ENCODE results near the gene CT47C1. TPM values are rescaled to one million over a fixed set of nuclear protein-coding genes. Genes with fewer than 3 reads are reported as not detected.
"Not testable (repeated sequence)": the region's sequence is repeated elsewhere in the genome, so short reads cannot be mapped to it uniquely, and the experiment has no call there.

Gene CT47C1
- total RNA-seq = not detected

DNA sequence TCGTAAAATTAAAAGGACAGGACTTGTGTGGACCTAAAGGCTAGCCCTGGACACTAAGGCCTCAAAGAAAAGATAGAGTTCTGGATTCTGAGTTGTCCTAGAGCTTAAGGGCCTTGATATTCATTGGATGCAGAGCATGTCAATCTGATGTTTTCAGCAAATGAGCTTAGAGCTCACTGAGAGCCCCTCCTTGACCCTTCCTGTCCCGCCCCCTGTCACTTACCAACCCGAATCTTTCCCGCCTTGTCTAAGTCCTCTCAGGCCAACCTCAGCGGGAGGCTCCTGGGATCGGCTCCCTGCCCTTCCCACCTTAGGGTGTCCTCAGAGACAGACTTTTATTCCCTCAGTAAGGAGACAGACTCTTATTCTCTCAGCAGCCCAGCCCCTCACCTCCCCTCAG lies at the start of gene CT47C1:
TSS of gene CT47C1 (plus strand) at position 250 of the 400 bp plus-strand sequence. CDS start 233 bp downstream, outside the sequence.
- Mint-ChIP-seq H3K36me3 (ENCODE audit: low read depth) (no peaks in the 10 kb centered on the region), H3K9me3 (ENCODE audit: insufficient read depth) (no peaks in the 10 kb centered on the region), H3K27ac (no peak within 1 kb of the TSS), H3K27me3 (ENCODE audit: low read depth) (no peaks in the 10 kb centered on the region), H3K4me1 (ENCODE audit: low read depth) (no peaks in the 10 kb centered on the region), H3K4me3 (no peak within 1 kb of the TSS)
- ChIA-PET POLR2A (no interaction called here), CTCF (no interaction called here)
- DNase-seq = no peak
- no peak for ATAC-seq

DNA sequence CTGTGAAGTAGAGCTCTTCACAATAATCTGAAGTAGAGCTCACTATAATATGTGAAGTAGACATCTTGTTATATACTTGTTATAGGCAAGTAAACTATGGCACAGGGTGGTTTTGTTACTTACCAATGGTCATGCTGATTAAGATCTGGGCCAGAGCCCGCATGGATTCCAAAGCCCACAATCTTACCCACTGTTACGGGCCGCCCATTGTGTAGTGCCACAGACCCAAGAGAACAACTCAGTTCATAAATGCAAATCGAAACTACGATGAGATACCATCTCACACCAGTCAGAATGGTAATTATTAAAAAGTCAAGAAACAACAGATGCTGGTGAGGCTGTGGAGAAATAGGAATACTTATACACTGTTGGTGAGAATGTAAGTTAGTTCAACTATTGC lies 46.9 kb upstream of the CT47C1 start:
- H3K36me3 Mint-ChIP-seq (ENCODE audit: low read depth) = no peaks in the 10 kb centered on the region
- CTCF ChIA-PET = interaction anchor here (1.0 kb wide), 1 partner anchor 21 kb away, joined by 3 read pairs; no protein-coding TSS in a partner anchor
- no peaks in the 10 kb centered on the region for H3K9me3 Mint-ChIP-seq (ENCODE audit: insufficient read depth)

DNA sequence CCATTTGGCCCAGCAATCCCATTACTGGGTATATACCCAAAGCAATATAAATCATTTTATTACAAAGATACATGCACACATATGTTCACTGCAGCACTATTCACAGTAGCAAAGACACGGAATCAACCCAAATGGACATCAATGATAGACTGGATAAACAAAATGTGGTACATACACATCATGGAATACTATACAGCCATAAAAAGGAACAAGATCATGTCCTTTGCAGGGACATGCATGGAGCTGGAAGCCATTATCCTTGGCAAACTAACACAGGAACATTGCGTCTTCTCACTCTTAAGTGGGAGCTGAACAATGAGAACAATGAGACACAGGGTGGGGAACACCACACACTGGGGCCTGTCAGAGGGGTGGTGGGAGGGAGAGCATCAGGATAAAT lies 46.4 kb upstream of the CT47C1 start:
- H3K4me3 Mint-ChIP-seq; H3K4me1 Mint-ChIP-seq (ENCODE audit: low read depth); H3K9me3 Mint-ChIP-seq (ENCODE audit: insufficient read depth); POLR2A ChIA-PET; H3K27me3 Mint-ChIP-seq (ENCODE audit: low read depth); H3K27ac Mint-ChIP-seq; DNase-seq; H3K36me3 Mint-ChIP-seq (ENCODE audit: low read depth); ATAC-seq: not testable (repeated sequence)
- CTCF ChIA-PET = interaction anchor here (1.0 kb wide), 1 partner anchor 21 kb away, joined by 3 read pairs; no protein-coding TSS in a partner anchor

More for the DNA sequence above, 46.9 kb upstream of the CT47C1 start:
- H3K27me3 Mint-ChIP-seq (ENCODE audit: low read depth) = no peaks in the 10 kb centered on the region
- POLR2A ChIA-PET = interaction anchor here (0.5 kb wide), 1 partner anchor 1274 kb away, joined by 4 read pairs; no protein-coding TSS in a partner anchor
- ATAC-seq (no peak), DNase-seq (no peak)
- H3K27ac Mint-ChIP-seq = no peak overlapping the region
- H3K4me1 Mint-ChIP-seq (ENCODE audit: low read depth) = no peaks in the 10 kb centered on the region
- H3K4me3 Mint-ChIP-seq = no peak overlapping the region

DNA sequence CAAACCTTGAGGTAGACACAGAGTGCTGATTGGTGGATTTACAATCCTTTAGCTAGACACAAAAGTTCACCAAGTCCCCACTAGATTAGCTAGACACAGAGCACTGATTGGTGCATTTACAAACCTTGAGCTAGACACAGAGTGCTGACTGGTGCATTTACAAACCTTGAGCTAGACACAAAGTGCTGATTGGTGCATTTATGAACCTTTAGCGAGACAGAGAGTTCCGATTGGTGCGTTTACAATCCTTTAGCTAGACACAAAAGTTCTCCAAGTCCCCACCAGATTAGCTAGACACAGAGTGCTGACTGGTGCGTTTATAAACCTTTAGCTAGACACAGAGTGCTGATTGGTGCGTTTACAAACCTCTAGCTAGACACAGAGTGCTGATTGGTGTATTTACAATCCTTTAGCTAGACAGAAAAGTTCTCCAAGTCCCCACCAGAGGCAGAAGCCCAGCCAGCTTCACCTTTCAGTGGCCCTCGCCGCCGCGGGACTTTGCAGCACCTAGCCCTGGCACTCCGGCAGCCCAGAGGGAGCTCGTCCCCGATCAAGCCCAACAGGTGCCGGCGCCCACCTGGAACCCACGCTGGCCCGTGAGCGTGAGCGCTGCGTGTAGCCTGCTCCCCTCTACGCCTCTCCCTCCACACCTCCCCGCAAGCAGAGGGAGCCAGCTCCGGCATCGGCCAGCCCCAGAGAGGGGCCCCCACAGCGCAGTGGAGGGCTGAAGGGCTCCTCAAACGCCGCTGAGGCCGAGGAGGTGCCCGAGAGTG lies 44.6 kb upstream of the CT47C1 start:
- DNase-seq; H3K27ac Mint-ChIP-seq; ATAC-seq; H3K36me3 Mint-ChIP-seq (ENCODE audit: low read depth); H3K27me3 Mint-ChIP-seq (ENCODE audit: low read depth); H3K9me3 Mint-ChIP-seq (ENCODE audit: insufficient read depth); H3K4me1 Mint-ChIP-seq (ENCODE audit: low read depth); CTCF ChIA-PET; H3K4me3 Mint-ChIP-seq; POLR2A ChIA-PET: not testable (repeated sequence)

DNA sequence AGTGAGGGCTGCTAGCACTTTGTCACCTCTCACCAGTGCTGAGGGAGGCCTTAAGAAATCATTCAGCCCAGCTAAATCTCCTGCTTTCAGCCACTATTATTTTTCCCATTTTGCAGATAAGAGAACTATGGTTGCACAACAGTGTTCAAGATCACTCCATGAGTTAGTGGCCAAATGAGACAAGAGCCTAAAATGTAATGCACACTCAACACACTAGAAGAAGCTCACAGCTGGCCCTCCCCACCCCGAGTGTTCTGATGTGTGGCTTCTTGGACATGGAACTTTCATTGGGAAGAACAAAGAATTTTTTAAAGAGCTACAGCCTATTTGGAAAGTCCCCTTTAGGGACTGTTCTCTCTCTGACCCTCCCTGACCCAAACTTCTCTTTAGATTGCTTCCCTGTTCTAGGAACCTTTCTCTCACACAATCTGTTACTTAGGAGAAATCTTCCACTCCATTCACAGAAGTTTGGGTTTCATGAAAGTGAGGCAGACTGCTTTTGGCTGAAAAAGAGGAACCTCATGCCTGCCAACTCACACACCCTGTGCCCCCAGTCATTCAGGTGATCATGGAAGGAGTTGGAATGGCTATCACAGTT lies 44.0 kb upstream of the CT47C1 start:
- DNase-seq (no peak), ATAC-seq (no peak)
- H3K9me3 Mint-ChIP-seq (ENCODE audit: insufficient read depth) = no peaks in the 10 kb centered on the region
- no peaks in the 10 kb centered on the region for H3K4me1 Mint-ChIP-seq (ENCODE audit: low read depth)
- H3K36me3 Mint-ChIP-seq (ENCODE audit: low read depth) = no peaks in the 10 kb centered on the region
- no peak overlapping the region for H3K27ac Mint-ChIP-seq
- no peak overlapping the region for H3K4me3 Mint-ChIP-seq
- no peaks in the 10 kb centered on the region for H3K27me3 Mint-ChIP-seq (ENCODE audit: low read depth)
- CTCF ChIA-PET = no interaction called here
- POLR2A ChIA-PET = no interaction called here

DNA sequence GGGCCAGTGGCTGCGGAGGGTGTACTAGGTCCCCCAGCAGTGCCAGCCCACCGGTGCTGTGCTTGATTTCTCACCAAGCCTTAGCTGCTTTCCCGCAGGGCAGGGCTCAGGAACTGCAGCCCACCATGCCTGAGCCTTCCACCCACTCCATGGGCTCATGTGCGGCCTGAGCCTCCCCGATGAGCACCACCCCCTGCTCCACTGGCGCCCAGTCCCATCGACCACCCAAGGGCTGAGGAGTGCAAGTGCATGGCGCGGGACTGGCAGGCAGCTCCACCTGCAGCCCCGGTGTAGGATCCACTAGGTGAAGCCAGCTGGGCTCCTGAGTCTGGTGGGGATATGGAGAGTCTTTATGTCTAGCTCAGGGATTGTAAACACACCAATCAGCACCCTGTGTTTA lies 43.1 kb upstream of the CT47C1 start:
- H3K27me3 Mint-ChIP-seq (ENCODE audit: low read depth); DNase-seq; H3K27ac Mint-ChIP-seq; H3K4me3 Mint-ChIP-seq; H3K9me3 Mint-ChIP-seq (ENCODE audit: insufficient read depth); H3K36me3 Mint-ChIP-seq (ENCODE audit: low read depth); ATAC-seq; POLR2A ChIA-PET; CTCF ChIA-PET; H3K4me1 Mint-ChIP-seq (ENCODE audit: low read depth): not testable (repeated sequence)

DNA sequence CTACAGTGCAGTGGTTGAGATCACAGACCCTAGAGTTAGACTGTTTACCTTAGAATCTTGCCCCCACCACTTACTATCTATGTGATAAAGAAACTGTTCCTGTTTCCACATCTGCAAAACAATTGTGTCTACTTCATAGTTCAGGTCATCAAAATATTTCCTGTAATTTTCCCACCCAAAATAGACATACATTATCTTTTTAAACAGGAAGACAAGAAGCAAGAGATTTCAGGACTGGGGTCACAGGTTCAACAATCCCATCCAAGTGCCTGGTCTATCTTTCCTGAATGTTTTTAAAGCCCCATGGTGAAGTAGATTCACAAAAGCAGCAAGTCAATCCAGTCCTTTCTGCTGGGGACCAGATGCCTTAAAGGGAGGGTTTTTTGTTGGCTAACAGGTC lies 41.8 kb upstream of the CT47C1 start:
- no peaks in the 10 kb centered on the region for H3K27me3 Mint-ChIP-seq (ENCODE audit: low read depth)
- no peak overlapping the region for H3K4me3 Mint-ChIP-seq
- H3K27ac Mint-ChIP-seq = no peak overlapping the region
- no peak for DNase-seq
- ATAC-seq = no peak
- CTCF ChIA-PET = no interaction called here
- no peaks in the 10 kb centered on the region for H3K9me3 Mint-ChIP-seq (ENCODE audit: insufficient read depth)
- H3K36me3 Mint-ChIP-seq (ENCODE audit: low read depth) = no peaks in the 10 kb centered on the region
- H3K4me1 Mint-ChIP-seq (ENCODE audit: low read depth) = no peaks in the 10 kb centered on the region
- POLR2A ChIA-PET = no interaction called here

DNA sequence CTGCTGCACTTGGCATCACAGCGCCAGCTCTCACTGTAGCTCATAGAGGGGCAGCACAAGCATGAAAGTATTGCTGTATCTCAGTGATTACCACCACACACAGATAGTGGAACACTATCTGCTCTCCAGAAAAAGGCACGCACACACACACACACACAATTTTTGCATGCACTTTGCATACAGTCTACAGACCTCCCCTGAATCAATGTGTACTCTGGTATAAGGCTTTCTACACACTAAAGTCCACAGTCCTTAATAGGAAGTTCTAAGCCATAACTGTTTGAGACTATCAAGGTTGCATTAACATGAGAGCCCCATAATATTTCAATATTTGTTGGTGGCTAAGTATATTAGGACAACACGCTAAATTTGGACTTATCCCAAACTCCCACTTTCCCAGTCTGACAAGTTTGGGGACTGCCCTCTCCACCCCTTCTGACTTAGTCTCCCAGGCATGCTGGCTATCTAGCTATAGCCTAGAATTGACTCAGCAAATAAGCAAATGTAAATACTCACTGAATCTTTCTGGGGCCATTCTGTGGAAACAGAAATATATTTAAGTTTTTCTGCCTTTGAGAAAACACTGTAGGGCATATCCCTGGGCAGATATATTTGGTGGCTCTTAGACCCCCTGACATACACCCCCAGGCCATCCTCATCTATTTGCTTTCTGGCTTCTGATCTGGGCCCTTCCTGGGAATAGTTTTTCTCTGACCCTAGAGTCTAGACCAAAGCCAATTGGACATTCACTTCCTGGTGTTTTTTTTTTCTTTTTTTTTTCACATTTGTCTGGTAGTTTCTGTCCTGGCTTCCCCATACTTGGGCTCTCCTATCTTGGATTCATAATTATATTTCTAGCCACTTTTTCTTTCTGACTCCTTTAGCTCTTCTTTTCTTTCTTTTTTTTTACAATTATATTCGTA lies 36.4 kb upstream of the CT47C1 start:
- Mint-ChIP-seq H3K27me3 (ENCODE audit: low read depth) (no peaks in the 10 kb centered on the region), H3K4me1 (ENCODE audit: low read depth) (no peaks in the 10 kb centered on the region), H3K27ac (no peak overlapping the region), H3K4me3 (no peak overlapping the region), H3K36me3 (ENCODE audit: low read depth) (no peaks in the 10 kb centered on the region), H3K9me3 (ENCODE audit: insufficient read depth) (no peaks in the 10 kb centered on the region)
- CTCF ChIA-PET = no interaction called here
- DNase-seq (no peak), ATAC-seq (no peak)
- POLR2A ChIA-PET = no interaction called here

DNA sequence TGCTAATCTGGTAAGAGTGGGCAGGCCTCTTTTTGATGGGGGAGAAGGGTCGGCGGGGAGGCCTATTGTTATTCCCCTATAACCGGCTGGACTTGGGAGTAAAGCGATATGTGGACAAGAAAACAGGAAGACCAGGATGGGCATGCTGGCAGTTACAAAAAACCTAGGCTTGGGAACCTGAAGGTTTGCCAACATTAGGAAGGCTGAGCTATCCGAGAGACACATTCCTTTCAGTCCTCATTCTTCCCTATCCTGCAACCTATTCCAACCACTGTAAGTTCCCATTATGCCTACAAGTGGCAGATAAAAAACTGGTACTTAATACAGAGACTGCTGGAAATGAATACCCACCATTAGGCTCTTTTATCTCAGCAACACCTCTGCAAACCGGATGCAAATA lies 32.4 kb upstream of the CT47C1 start:
- Mint-ChIP-seq H3K4me3 (no peak overlapping the region), H3K36me3 (ENCODE audit: low read depth) (no peaks in the 10 kb centered on the region), H3K9me3 (ENCODE audit: insufficient read depth) (no peaks in the 10 kb centered on the region), H3K4me1 (ENCODE audit: low read depth) (no peaks in the 10 kb centered on the region), H3K27me3 (ENCODE audit: low read depth) (no peaks in the 10 kb centered on the region), H3K27ac (no peak overlapping the region)
- ChIA-PET POLR2A (no interaction called here), CTCF (no interaction called here)
- ATAC-seq (no peak), DNase-seq (no peak)

DNA sequence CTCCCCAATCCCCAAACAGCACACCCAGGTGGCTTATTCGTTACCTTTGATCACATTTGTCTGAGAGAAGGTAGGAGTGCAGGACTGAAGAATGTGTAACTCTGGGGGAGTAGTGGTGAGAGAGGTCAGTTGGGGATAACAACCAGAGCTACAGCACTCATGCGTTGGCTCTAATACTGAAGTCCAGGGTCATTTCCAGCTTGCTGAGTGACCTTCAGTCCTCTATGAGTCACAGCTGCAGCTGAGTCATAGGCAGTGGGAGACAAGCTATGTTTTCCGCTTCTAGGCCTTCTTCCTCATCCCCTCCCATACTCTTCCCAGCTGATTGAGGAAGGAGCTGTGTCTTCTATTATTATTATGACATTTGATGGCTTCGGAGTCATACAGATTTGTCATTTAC lies 31.6 kb upstream of the CT47C1 start:
- POLR2A ChIA-PET = no interaction called here
- Mint-ChIP-seq H3K4me3 (no peak overlapping the region), H3K27me3 (ENCODE audit: low read depth) (no peaks in the 10 kb centered on the region), H3K9me3 (ENCODE audit: insufficient read depth) (no peaks in the 10 kb centered on the region), H3K36me3 (ENCODE audit: low read depth) (no peaks in the 10 kb centered on the region), H3K4me1 (ENCODE audit: low read depth) (no peaks in the 10 kb centered on the region), H3K27ac (no peak overlapping the region)
- DNase-seq = no peak
- CTCF ChIA-PET = no interaction called here
- no peak for ATAC-seq

DNA sequence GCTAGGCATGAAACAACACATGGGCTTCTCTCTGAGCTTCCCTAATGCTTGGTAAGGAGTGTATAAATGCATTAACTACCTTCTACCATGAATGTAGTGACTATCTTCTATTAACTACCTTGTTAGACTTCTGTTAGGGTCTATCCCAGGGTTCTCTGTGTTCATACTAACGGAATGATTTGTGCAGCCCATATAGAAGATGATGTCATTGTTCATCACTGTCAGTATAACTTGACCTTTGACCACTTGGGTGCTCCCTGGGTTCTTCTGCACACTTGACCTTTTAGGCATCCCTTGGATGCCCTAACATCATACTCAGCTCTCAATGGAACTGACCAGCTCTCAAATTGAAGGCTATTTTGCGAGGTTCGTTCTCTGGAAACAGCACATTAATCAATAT lies 30.8 kb upstream of the CT47C1 start:
- Mint-ChIP-seq H3K27me3 (ENCODE audit: low read depth) (no peaks in the 10 kb centered on the region), H3K9me3 (ENCODE audit: insufficient read depth) (no peaks in the 10 kb centered on the region), H3K27ac (no peak overlapping the region), H3K4me3 (no peak overlapping the region), H3K36me3 (ENCODE audit: low read depth) (no peaks in the 10 kb centered on the region), H3K4me1 (ENCODE audit: low read depth) (no peaks in the 10 kb centered on the region)
- DNase-seq (no peak), ATAC-seq (no peak)
- CTCF ChIA-PET = no interaction called here
- POLR2A ChIA-PET = no interaction called here

DNA sequence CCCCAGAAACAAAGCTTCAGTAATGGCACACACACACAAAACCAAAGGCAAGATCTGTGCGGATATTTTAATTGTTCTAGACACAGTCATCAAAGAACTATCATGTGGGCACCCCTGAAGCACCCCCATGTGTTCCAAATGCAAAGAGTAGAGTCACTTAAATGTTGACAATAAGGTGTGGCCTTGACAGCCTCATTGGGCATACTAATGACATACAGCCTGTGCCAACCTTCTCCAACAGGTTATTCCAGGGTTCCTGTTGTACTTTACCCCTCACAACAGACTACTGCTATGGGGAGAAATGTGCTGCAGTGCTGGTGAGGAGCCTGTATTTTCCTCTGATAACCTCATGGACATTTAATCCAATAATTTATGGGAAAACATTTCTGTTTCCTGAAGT lies 29.8 kb upstream of the CT47C1 start:
- no peak for DNase-seq
- POLR2A ChIA-PET = no interaction called here
- Mint-ChIP-seq H3K27ac (no peak overlapping the region), H3K4me1 (ENCODE audit: low read depth) (no peaks in the 10 kb centered on the region), H3K36me3 (ENCODE audit: low read depth) (no peaks in the 10 kb centered on the region), H3K4me3 (no peak overlapping the region), H3K9me3 (ENCODE audit: insufficient read depth) (no peaks in the 10 kb centered on the region), H3K27me3 (ENCODE audit: low read depth) (no peaks in the 10 kb centered on the region)
- no peak for ATAC-seq
- CTCF ChIA-PET = no interaction called here

Measured in activated CD8-positive, alpha-beta T cell treated with anti-CD3 and anti-CD28 coated beads, Interleukin-2, amount 10 ng/mL, durations not matched to agents 7 days and 5 days (primary cell).